8988T (cell line): ENCODE measurements around the gene ANTXRL.
"Not testable (repeated sequence)": the region's sequence is repeated elsewhere in the genome, so short reads cannot be mapped to it uniquely, and the experiment has no call there.

ENCODE experiments used
- DNase-seq: peaks from one replicate; pipeline ENCODE4 v3.0.0; 2011

Gene ANTXRL

DNA sequence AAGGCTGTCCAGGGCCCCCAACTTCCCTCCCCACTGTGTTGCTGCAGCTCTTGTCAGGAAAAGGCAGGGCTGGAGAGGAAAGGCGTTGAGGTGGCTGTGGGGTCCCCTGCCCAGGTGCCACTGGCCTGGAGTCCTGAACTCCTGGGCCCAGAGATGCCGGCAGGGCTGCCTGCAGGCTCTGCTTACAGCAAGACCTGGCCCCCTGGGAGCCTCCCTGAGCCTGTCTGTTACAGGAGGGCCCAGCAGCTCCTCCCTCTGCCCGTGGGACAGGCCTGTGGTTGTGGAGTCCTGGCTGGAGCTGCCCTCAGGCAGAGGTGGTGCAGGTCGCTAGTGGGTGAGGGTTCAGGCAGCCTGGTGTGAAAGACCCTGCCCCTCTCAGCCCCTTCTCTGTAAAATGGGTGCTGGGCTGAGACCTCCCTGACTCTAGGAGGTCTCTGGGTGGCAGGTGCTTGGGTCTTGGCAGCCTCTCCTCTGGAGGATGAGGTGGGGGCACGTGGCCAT, 9.9 kb downstream of the ANTXRL start:
- DNase-seq, result no peak

- DNase-seq, result no peak
These were observed 10.8 kb downstream of the ANTXRL start for GRCh38 chr10:46297406-46298204.

DNA sequence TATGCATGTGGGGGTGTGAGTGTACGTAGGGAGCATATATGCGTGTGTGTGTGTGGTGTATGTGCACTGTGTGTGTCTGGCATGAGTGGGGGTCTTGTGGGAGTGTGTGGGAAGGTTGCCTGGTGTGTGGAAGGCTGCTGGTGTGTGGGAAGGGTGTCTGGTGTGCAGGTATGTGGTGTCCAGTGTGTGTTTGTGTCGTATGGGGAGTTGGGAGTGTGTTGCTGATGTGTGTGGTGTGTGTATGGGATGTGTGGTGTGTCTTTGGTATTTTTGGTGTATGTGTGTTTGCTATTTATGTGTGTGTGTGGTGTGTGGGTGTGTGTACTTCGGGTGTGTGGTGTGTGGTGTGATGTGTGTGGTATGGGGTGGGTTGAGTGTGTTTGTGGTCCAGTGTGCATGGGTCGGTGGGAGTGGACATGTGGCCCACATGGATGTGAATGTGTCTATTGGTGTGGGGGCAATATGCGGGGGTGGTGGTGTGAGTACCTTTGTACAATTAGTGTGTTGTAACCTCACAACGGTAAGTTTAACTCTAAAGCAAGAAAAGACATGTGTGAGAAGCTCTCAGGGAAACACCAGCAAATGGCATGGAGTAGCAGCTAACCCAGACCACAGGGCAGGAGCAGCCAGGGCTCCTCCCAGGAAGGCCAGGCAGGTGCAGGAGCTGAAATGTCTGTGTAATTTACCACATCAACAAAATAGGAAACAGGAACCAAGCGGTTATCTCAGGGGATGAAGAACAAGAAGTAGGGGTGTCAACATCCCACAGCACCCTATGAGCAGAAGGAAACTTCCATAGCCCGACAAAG, 11.9 kb downstream of the ANTXRL start:
- no peak for DNase-seq

DNA sequence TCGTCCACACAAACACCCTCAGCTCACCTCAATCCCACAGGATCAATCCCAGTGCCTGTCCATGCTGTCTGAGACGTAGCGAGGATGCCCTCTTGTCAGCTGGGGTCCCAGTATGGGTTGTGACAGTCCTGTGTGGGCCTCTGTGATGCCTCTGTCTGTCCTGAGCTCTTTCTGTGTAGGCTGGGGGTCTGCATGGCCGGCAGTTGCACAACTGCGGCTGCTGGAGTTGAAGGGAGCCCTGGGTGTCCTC, 12.4 kb downstream of the ANTXRL start:
- no peak for DNase-seq

- no peak for DNase-seq
These were observed 13.0 kb downstream of the ANTXRL start for GRCh38 chr10:46299536-46300369.

DNA sequence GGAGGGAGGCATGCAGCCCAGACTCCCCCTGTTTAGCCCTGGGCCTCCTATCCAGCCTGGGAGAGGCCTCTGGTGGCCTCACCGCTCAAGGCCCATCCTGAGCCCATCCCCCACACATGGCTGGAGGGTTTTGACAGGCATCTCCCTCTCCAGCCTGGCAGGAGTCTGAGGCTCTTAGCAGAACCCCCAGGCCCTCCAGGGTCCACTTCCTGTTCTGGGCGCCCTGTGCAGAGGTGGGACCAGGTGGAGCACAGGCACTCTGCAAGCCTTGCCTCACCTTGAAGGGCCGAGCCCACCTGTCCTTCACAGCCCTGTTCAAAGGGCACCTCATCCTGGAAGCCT, 13.5 kb downstream of the ANTXRL start:
- not testable (repeated sequence) for DNase-seq

DNA sequence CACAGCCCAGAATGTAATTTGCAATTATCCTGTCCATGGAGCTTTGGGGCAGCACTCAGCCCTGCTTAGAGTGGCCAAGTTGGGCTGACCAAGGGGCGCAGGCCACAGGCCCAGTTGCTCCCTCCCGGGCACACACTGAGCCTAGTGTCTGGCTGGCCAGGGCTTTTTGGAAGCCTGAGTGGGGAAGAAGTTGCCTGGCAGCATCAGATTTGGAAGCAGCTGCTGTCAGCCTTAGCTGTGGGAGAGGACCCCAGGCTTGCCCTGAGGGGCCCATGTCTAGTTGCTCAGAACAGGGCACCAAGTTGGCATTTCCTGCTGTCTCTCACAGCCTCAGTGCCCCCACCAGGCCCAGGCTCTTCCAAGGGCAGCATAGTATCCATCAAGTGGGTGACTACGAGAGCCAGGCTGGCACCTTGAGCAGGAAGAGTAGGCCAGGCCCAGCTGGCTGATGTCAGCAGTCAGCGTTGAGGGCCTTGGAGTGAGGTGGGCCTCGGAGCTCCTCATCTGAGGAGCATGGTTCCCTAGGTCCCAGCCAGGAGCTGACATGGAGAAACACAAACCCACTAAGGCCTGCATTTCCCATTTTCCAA, 14.4 kb downstream of the ANTXRL start:
- no peak for DNase-seq

- DNase-seq, result no peak
These were observed 15.1 kb downstream of the ANTXRL start for GRCh38 chr10:46301721-46302479.

GRCh38 chr10:46302765-46303352, 16.1 kb downstream of the ANTXRL start:
- DNase-seq, result not testable (repeated sequence)

DNA sequence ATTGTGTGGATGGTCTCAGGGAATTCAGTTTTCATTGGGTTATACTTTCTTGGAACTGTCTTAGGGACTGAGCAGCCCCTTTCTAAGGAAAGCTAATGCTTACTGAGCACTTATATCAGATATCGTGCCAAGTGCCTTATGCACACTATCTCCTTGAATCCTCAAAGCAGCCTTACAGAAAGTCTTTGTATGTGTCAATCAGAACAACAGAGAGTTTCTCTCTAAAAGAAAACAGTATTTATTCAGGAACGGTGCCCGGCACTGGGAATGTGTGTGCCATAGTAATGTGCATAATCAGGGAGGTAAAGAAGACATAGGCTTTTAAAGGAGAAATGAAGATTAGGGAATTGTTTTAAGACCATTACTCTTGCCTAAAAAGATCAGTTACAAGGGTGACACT, 17.3 kb downstream of the ANTXRL start:
- no peak for DNase-seq

GRCh38 chr10:46304671-46305070, 17.9 kb downstream of the ANTXRL start:
- not testable (repeated sequence) for DNase-seq

- no peak for DNase-seq
These were observed 18.5 kb downstream of the ANTXRL start for GRCh38 chr10:46305079-46305818.

GRCh38 chr10:46305986-46306385, 19.2 kb downstream of the ANTXRL start:
- DNase-seq, result no peak

GRCh38 chr10:46306516-46307184, 19.9 kb downstream of the ANTXRL start:
- no peak for DNase-seq

GRCh38 chr10:46307281-46308112, 20.7 kb downstream of the ANTXRL start:
- no peak for DNase-seq

DNA sequence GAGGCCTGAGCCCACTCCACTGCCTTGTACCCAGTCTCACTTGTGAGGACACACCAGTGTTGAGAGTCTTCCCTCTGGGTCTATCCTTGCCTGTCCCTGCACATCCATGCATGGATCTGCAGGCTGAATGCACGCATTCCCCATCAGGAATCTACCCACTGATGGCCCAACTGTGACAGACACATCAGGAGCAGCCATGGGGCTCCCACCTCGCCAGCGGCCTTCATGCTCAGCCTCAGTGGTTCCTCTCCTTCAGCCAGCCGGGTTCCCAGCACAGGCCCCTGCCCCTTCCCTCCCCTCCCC, 21.3 kb downstream of the ANTXRL start:
- DNase-seq, result no peak

- DNase-seq, result no peak
These were observed 22.1 kb downstream of the ANTXRL start for GRCh38 chr10:46308666-46309450.

GRCh38 chr10:46309511-46310142, 22.8 kb downstream of the ANTXRL start:
- no peak for DNase-seq

DNA sequence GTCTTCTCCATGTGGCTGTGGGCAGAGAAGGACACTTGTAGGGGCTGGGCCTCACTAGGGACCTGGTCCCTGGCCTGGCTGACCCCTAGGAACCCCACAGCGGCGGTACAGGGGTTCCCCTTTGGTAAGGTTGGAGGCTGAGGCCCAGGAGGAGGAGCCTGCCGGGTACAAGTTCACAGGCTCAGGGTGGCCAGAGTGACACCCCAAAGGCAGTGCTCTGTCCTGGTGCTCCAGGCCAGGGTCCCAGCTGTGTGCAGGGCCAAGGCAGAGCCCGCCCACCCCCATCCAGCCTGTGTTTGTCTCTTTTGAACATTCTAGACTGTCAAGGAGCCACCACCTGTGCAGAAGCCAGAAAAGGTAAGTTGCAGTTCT, 23.3 kb downstream of the ANTXRL start:
- no peak for DNase-seq
